CD4-positive, alpha-beta memory T cell (primary cell): ENCODE results near the gene UNKL. TPM values are rescaled to one million over a fixed set of nuclear protein-coding genes. Genes with fewer than 3 reads are reported as not detected.

Experiments used
- CTCF ChIA-PET: fragments of 350-600 bp; sonication (Branson Sonifier 250); formaldehyde crosslinking; loops from one replicate; lab custom pipeline; 2021; ENCODE audit warnings: inconsistent platforms; ENCODE audit not compliant: partially characterized antibody; lab: Charles Lee
- POLR2A ChIA-PET: fragments of 350-600 bp; sonication (Branson Sonifier 250); formaldehyde crosslinking; loops from one replicate; lab custom pipeline; 2021; ENCODE audit not compliant: partially characterized antibody; lab: Charles Lee
- DNase-seq, 5 donors: peaks; one replicate each; pipeline versions ENCODE4 v3.0.0 to v3.0.0-alpha.2; 2020 to 2022; ENCODE audit warnings: mixed read lengths in 1 of 5
- H3K27ac ChIP-seq: one replicate; pipeline ENCODE4 v1.7.0; 2013; ENCODE audit warnings: low read depth, low read length
- H3K27me3 ChIP-seq: 2 replicates; pipeline ENCODE4 v1.7.0; 2013; ENCODE audit warnings: mild to moderate bottlenecking, low read length, moderate library complexity; ENCODE audit not compliant: insufficient read depth
- H3K36me3 ChIP-seq: 2 replicates; pipeline ENCODE4 v1.7.0; 2013; ENCODE audit warnings: mild to moderate bottlenecking, low read length, moderate library complexity; ENCODE audit not compliant: insufficient read depth
- H3K4me1 ChIP-seq: 2 replicates; pipeline ENCODE4 v1.7.0; 2013; ENCODE audit warnings: mild to moderate bottlenecking, low read length, moderate library complexity; ENCODE audit not compliant: insufficient read depth
- H3K4me3 ChIP-seq, 2 donors: one replicate each; pipeline ENCODE4 v1.7.0; 2013; ENCODE audit warnings: low read length in 2 of 2, mild to moderate bottlenecking in 1 of 2
- H3K9me3 ChIP-seq, 2 donors: one replicate each; pipeline ENCODE4 v1.7.0; 2013; ENCODE audit warnings: low read length in 2 of 2, control low read depth in 1 of 2; ENCODE audit not compliant: control insufficient read depth in 1 of 2
- H3K27ac Mint-ChIP-seq, 7 donors: one replicate each; pipeline ENCODE4 v1.8.0; 2020 to 2021; ENCODE audit warnings: mixed read lengths in 7 of 7, mild to moderate bottlenecking in 6 of 7, inconsistent platforms in 3 of 7, moderate library complexity in 3 of 7
- H3K27me3 Mint-ChIP-seq, 2 donors: one replicate each; pipeline ENCODE4 v1.8.0; 2020 to 2021; ENCODE audit warnings: mixed read lengths in 2 of 2
- H3K36me3 Mint-ChIP-seq, 2 donors: one replicate each; pipeline ENCODE4 v1.8.0; 2020 to 2021; ENCODE audit warnings: mixed read lengths in 2 of 2, inconsistent platforms in 1 of 2, mild to moderate bottlenecking in 1 of 2
- H3K4me1 Mint-ChIP-seq, 4 donors: one replicate each; pipeline ENCODE4 v1.8.0; 2020 to 2021; ENCODE audit warnings: mixed read lengths in 4 of 4, mild to moderate bottlenecking in 1 of 4
- H3K4me3 Mint-ChIP-seq, 8 donors: one replicate each; pipeline ENCODE4 v1.8.0; 2020 to 2021; ENCODE audit warnings: mixed read lengths in 8 of 8, mild to moderate bottlenecking in 7 of 8, moderate library complexity in 6 of 8, inconsistent platforms in 3 of 8
- H3K9me3 Mint-ChIP-seq, 8 donors: one replicate each; pipeline ENCODE4 v1.8.0; 2020 to 2021; ENCODE audit warnings: mixed read lengths in 8 of 8, mild to moderate bottlenecking in 5 of 8, inconsistent platforms in 3 of 8, moderate library complexity in 1 of 8
- intact Hi-C: fragments of 100-400 bp; cut with micrococcal nuclease; formaldehyde crosslinking; loops from one replicate; pipeline ENCODE4 v1.15.1; 2023
- polyA plus RNA-seq, 2 donors: library from polyadenylated mRNA; unstranded; fragments of 300-500 nt; fragmentation: Illumina TruSeq; gene quantifications; one replicate each; pipeline ENCODE4 v1.2.3, GENCODE V29; 2021
- total RNA-seq, 2 experiments: library from RNA; stranded (reverse); gene quantifications; one replicate each; pipeline ENCODE4 v1.2.3, GENCODE V29; 2021

UNKL gene
- total RNA-seq (100 to 1,000 TPM; 110 to 122 TPM), polyA plus RNA-seq (1 to 10 TPM; 1.3 to 9.1 TPM)

GRCh38 chr16:1414532-1415260 lies at the start of gene UNKL:
Gene UNKL, minus strand, starts transcription at chr16:1414704. Its CDS starts 13 bp downstream, at chr16:1414691.
- Mint-ChIP-seq H3K4me3 (peak within 1 kb of the TSS; percentile 76 to 89 (median 85)), H3K4me1 (peaks cover 2 to 28% (median 15%) of the 10 kb centered on the region in 4 donors), H3K27ac (peak within 1 kb of the TSS; percentile 86 to 92 (median 90)), H3K27me3 (no peaks in the 10 kb centered on the region), H3K36me3 (peaks cover 5 to 16% of the 10 kb centered on the region in 2 donors), H3K9me3 (no peaks in the 10 kb centered on the region)
- no peaks in the 10 kb centered on the region for H3K36me3 ChIP-seq
- CTCF ChIA-PET: interaction anchor here (0.6 kb wide), 1 partner anchor 46 kb away, joined by 3 read pairs; no protein-coding TSS in a partner anchor
- peaks cover 21% of the 10 kb centered on the region for H3K4me1 ChIP-seq
- H3K27ac ChIP-seq: peak within 1 kb of the TSS; percentile 68
- intact Hi-C loops: no loop called here
- peak within 1 kb of the TSS in 1 of 2 donors; percentile 75 for H3K4me3 ChIP-seq
- no peaks in the 10 kb centered on the region for H3K27me3 ChIP-seq
- POLR2A ChIA-PET: no interaction called here
- peak; percentile 79 to 82 (median 80) for DNase-seq
- H3K9me3 ChIP-seq: no peaks in the 10 kb centered on the region

DNA sequence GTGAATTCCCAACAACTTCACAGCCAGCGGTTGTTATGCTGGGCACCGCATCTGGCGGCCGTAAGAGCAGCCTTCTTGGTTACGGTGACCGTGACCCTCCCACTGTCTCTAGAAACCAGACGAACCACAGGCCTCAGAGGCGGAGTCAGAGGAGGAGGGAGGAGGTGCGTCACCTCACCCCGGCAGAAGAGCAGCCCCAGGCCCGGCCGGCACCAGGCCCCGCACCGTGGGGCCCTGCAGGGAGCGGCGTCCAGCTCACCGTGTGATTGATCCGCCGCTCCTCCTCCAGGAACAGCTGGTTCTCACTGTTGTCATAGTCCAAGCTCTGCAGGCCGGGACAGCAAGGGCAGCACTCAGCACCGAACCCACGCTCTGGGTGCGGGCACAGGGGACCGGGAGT lies 46.6 kb upstream of the UNKL start:
- intact Hi-C loops: no loop called here
- ChIA-PET CTCF (no interaction called here), POLR2A (no interaction called here)
- no peak for DNase-seq
- no peak overlapping the region for H3K27ac ChIP-seq
- Mint-ChIP-seq H3K36me3 (peaks cover 8 to 17% of the 10 kb centered on the region in 2 donors), H3K9me3 (no peaks in the 10 kb centered on the region), H3K27ac (no peak overlapping the region), H3K27me3 (no peaks in the 10 kb centered on the region), H3K4me1 (peaks cover 0 to 2% (median 0%) of the 10 kb centered on the region in 4 donors), H3K4me3 (no peak overlapping the region)
- no peak overlapping the region for H3K4me3 ChIP-seq
- H3K9me3 ChIP-seq: no peaks in the 10 kb centered on the region
- peaks cover 12% of the 10 kb centered on the region for H3K36me3 ChIP-seq
- no peaks in the 10 kb centered on the region for H3K4me1 ChIP-seq
- H3K27me3 ChIP-seq: no peaks in the 10 kb centered on the region

- Mint-ChIP-seq H3K4me1 (peaks cover 0 to 2% (median 0%) of the 10 kb centered on the region in 4 donors), H3K27ac (no peak overlapping the region), H3K27me3 (no peaks in the 10 kb centered on the region), H3K9me3 (no peaks in the 10 kb centered on the region), H3K36me3 (peaks cover 8 to 17% of the 10 kb centered on the region in 2 donors), H3K4me3 (no peak overlapping the region)
- ChIA-PET CTCF (no interaction called here), POLR2A (no interaction called here)
- Histone ChIP-seq H3K36me3 (peaks cover 12% of the 10 kb centered on the region), H3K4me1 (no peaks in the 10 kb centered on the region), H3K27me3 (no peaks in the 10 kb centered on the region), H3K9me3 (no peaks in the 10 kb centered on the region), H3K27ac (no peak overlapping the region), H3K4me3 (no peak overlapping the region)
- intact Hi-C loops: no loop called here
- no peak for DNase-seq
Measured at GRCh38 chr16:1460602-1461138, 46.2 kb upstream of the UNKL start.

DNA sequence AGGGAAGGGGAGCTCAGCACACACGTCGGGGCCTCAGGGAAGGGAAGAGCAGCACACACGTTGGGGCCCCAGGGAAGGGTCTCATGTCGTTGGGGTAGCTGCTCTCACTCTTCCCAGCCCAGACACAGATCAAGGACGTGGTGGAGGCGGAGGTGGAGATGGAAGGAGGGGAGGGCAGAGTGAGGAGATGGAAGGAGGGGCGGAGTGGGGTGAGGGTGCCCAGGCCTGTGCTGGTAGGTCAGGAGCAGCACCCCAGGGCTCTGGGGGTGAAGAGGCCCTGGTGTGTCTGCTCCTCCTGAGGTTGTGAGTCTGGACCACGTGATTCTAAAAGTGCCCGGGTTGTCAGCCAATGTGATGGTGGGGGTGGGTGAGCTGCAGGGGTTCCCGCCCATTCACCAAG lies 45.5 kb upstream of the UNKL start:
- Histone ChIP-seq H3K27me3 (no peaks in the 10 kb centered on the region), H3K27ac (no peak overlapping the region), H3K36me3 (peaks cover 12% of the 10 kb centered on the region), H3K4me3 (no peak overlapping the region), H3K4me1 (no peaks in the 10 kb centered on the region), H3K9me3 (no peaks in the 10 kb centered on the region)
- no peaks in the 10 kb centered on the region for H3K27me3 Mint-ChIP-seq
- no peaks in the 10 kb centered on the region for H3K9me3 Mint-ChIP-seq
- no peak overlapping the region for H3K4me3 Mint-ChIP-seq
- peaks cover 0 to 2% (median 0%) of the 10 kb centered on the region in 4 donors for H3K4me1 Mint-ChIP-seq
- H3K36me3 Mint-ChIP-seq: peaks cover 8 to 17% of the 10 kb centered on the region in 2 donors
- ChIA-PET CTCF (no interaction called here), POLR2A (no interaction called here)
- intact Hi-C loops: no loop called here
- no peak for DNase-seq
- no peak overlapping the region for H3K27ac Mint-ChIP-seq

DNA sequence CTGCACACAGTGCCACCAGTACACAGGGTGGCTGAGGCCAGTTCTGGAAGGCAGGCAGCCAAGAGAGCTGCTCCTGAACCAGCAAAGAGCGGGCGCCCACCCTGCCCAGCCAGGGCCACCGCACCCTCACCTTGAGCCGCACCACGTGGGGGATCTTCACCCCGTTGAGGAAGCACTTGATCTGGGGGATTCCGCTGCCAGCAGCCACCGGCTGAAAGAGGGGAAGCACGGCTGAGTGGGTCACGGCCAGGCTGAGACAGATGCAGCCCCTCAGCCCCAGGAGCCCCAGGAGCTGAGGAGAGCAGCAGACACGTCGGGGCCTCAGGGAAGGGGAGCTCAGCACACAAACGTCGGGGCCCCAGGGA lies 44.5 kb upstream of the UNKL start:
- H3K4me1 Mint-ChIP-seq: peaks cover 0 to 2% (median 0%) of the 10 kb centered on the region in 4 donors
- no peak overlapping the region for H3K4me3 Mint-ChIP-seq
- no peak for DNase-seq
- Histone ChIP-seq H3K4me3 (no peak overlapping the region), H3K4me1 (no peaks in the 10 kb centered on the region), H3K36me3 (peaks cover 12% of the 10 kb centered on the region), H3K27ac (no peak overlapping the region), H3K9me3 (no peaks in the 10 kb centered on the region), H3K27me3 (no peaks in the 10 kb centered on the region)
- no peaks in the 10 kb centered on the region for H3K9me3 Mint-ChIP-seq
- intact Hi-C loops: no loop called here
- POLR2A ChIA-PET: no interaction called here
- H3K27me3 Mint-ChIP-seq: no peaks in the 10 kb centered on the region
- peak overlapping the region in 1 of 7 donors; percentile 84 for H3K27ac Mint-ChIP-seq
- H3K36me3 Mint-ChIP-seq: peaks cover 6 to 20% of the 10 kb centered on the region in 2 donors
- CTCF ChIA-PET: no interaction called here

DNA sequence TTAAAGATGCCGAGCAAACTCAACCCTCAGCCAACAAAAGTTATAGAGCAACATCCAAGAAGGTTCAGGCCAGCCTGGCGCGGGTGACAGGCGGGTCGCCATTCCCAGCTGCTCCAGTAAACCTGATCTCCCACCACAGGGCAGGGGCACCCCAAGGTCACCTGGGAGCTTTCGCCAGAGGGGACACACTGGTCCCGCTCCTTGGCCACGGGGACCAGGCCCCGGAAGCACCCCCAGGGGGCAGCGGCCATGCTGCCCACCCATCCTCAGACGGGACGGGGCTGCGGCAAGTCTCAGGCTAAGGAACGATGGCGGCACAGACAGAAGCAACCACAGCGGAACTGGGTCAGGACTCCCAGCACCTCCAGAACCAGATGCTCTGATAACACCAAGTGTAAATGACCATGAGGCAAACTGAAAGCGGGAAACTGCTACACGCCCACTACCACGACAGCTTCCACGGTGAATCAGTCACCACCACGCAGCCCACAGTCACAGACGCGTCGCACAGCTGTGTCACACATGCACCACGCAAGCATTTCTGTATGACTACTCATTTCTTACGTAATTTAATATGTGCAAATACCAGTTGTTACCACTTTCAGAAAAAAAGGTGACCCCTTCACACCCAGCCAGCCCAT lies 44.0 kb upstream of the UNKL start:
- Mint-ChIP-seq H3K4me3 (no peak overlapping the region), H3K36me3 (peaks cover 5 to 21% of the 10 kb centered on the region in 2 donors), H3K27me3 (no peaks in the 10 kb centered on the region), H3K9me3 (no peaks in the 10 kb centered on the region), H3K4me1 (peaks cover 0 to 2% (median 0%) of the 10 kb centered on the region in 4 donors), H3K27ac (peak overlapping the region in 1 of 7 donors; percentile 84)
- CTCF ChIA-PET: no interaction called here
- Histone ChIP-seq H3K4me3 (no peak overlapping the region), H3K9me3 (no peaks in the 10 kb centered on the region), H3K4me1 (no peaks in the 10 kb centered on the region), H3K27me3 (no peaks in the 10 kb centered on the region), H3K27ac (no peak overlapping the region), H3K36me3 (peaks cover 17% of the 10 kb centered on the region)
- DNase-seq: no peak
- intact Hi-C loops: no loop called here
- POLR2A ChIA-PET: no interaction called here

- POLR2A ChIA-PET: no interaction called here
- Mint-ChIP-seq H3K36me3 (peaks cover 2 to 24% of the 10 kb centered on the region in 2 donors), H3K9me3 (no peaks in the 10 kb centered on the region), H3K4me3 (no peak overlapping the region), H3K27me3 (no peaks in the 10 kb centered on the region), H3K27ac (no peak overlapping the region), H3K4me1 (peaks cover 0 to 2% (median 0%) of the 10 kb centered on the region in 4 donors)
- Histone ChIP-seq H3K27me3 (no peaks in the 10 kb centered on the region), H3K36me3 (peaks cover 17% of the 10 kb centered on the region), H3K4me1 (no peaks in the 10 kb centered on the region), H3K27ac (no peak overlapping the region), H3K9me3 (no peaks in the 10 kb centered on the region), H3K4me3 (no peak overlapping the region)
- intact Hi-C loops: no loop called here
- CTCF ChIA-PET: no interaction called here
- no peak for DNase-seq
Measured at GRCh38 chr16:1457489-1458245, 43.2 kb upstream of the UNKL start.
